Fibroblast of skin of abdomen (primary cell): ENCODE results near the gene POMP. TPM values are rescaled to one million over a fixed set of nuclear protein-coding genes. Genes with fewer than 3 reads are reported as not detected.

Source experiments
- DNase-seq: peaks from one replicate; pipeline ENCODE4 v3.0.0-alpha.2; 2013
- polyA plus RNA-seq, 2 experiments: library from polyadenylated mRNA; unstranded; fragments of 120-200 nt; gene quantifications; one replicate each; pipeline ENCODE4 v1.2.1, GENCODE V29; 2013; ENCODE audit not compliant: insufficient read length in 2 of 2

Gene POMP
- 101 TPM for polyA plus RNA-seq (2013, experiment 1 of 2; ENCODE audit: insufficient read length)
- 102 TPM for polyA plus RNA-seq (2013, experiment 2 of 2; ENCODE audit: insufficient read length)

- peak; percentile 92 for DNase-seq
Measured at GRCh38 chr13:28658796-28659620, at the start of gene POMP. Gene POMP (plus strand): TSS chr13:28659130. CDS start chr13:28659185, 55 bp downstream.

- no peak for DNase-seq
Measured at GRCh38 chr13:28609381-28609780, 49.5 kb upstream of the POMP start.

- DNase-seq: peak; percentile 80
Measured at GRCh38 chr13:28609926-28610325, 49.0 kb upstream of the POMP start.

GRCh38 chr13:28610996-28611395, 47.9 kb upstream of the POMP start:
- no peak for DNase-seq

GRCh38 chr13:28611654-28612131, 47.2 kb upstream of the POMP start:
- no peak for DNase-seq

GRCh38 chr13:28613562-28613961, 45.4 kb upstream of the POMP start:
- no peak for DNase-seq

- no peak for DNase-seq
Measured at GRCh38 chr13:28615916-28616446, 42.9 kb upstream of the POMP start.

GRCh38 chr13:28618230-28618994, 40.5 kb upstream of the POMP start:
- no peak for DNase-seq

GRCh38 chr13:28620011-28620830, 38.7 kb upstream of the POMP start:
- DNase-seq: peak; percentile 64

GRCh38 chr13:28621449-28621848, 37.5 kb upstream of the POMP start:
- no peak for DNase-seq

- no peak for DNase-seq
Measured at GRCh38 chr13:28622286-28622685, 36.6 kb upstream of the POMP start.

GRCh38 chr13:28623782-28624706, 34.9 kb upstream of the POMP start:
- no peak for DNase-seq

GRCh38 chr13:28624707-28625432, 34.1 kb upstream of the POMP start:
- DNase-seq: no peak

- DNase-seq: no peak
Measured at GRCh38 chr13:28626266-28626665, 32.7 kb upstream of the POMP start.

- no peak for DNase-seq
Measured at GRCh38 chr13:28628241-28628640, 30.7 kb upstream of the POMP start.

GRCh38 chr13:28630869-28631268, 28.1 kb upstream of the POMP start:
- DNase-seq: no peak

- DNase-seq: no peak
Measured at GRCh38 chr13:28631801-28632200, 27.1 kb upstream of the POMP start.

GRCh38 chr13:28636069-28636468, 22.9 kb upstream of the POMP start:
- DNase-seq: peak; percentile 84

GRCh38 chr13:28636677-28637317, 22.1 kb upstream of the POMP start:
- DNase-seq: peak; percentile 78
